Measurements from ENCODE around the gene AAMP.
A peak's percentile ranks its signal among the peaks of the same experiment; 100 is the strongest.
"Not testable (repeated sequence)": the region's sequence is repeated elsewhere in the genome, so short reads cannot be mapped to it uniquely, and the experiment has no call there.

Gene AAMP

GRCh38 chr2:218273908-218274249 is 3.9 kb upstream of the AAMP start:
- no peak for DNase-seq

GRCh38 chr2:218273214-218273907 is 3.4 kb upstream of the AAMP start:
- DNase-seq = not testable (repeated sequence)

GRCh38 chr2:218272531-218273212 is 2.7 kb upstream of the AAMP start:
- DNase-seq = peak; percentile 92

GRCh38 chr2:218271865-218272530 is 2.1 kb upstream of the AAMP start:
- DNase-seq = no peak

GRCh38 chr2:218271487-218271797 is 1.5 kb upstream of the AAMP start:
- DNase-seq = no peak

- DNase-seq = no peak
These were observed 967 bp upstream of the AAMP start for GRCh38 chr2:218270721-218271486.

GRCh38 chr2:218267259-218267658 is 2.7 kb downstream of the AAMP start:
- DNase-seq = no peak

GRCh38 chr2:218266316-218266979 is 3.5 kb downstream of the AAMP start:
- no peak for DNase-seq

GRCh38 chr2:218265626-218266025 is 4.3 kb downstream of the AAMP start:
- DNase-seq = no peak

- DNase-seq = no peak
These were observed 5.0 kb downstream of the AAMP start for GRCh38 chr2:218264773-218265561.

GRCh38 chr2:218263817-218264641 is 5.9 kb downstream of the AAMP start:
- DNase-seq = no peak

- DNase-seq = no peak
These were observed 7.0 kb downstream of the AAMP start for GRCh38 chr2:218262631-218263586.

GRCh38 chr2:218262237-218262600 is 7.7 kb downstream of the AAMP start:
- no peak for DNase-seq

- no peak for DNase-seq
These were observed 8.3 kb downstream of the AAMP start for GRCh38 chr2:218261423-218262236.

GRCh38 chr2:218260742-218261422 is 9.1 kb downstream of the AAMP start, which contains the start of gene GPBAR1:
Gene GPBAR1, plus strand, starts transcription at chr2:218261015. Its CDS starts 1,710 bp downstream, at chr2:218262725.
- no peak for DNase-seq

GRCh38 chr2:218260166-218260565 is 9.8 kb downstream of the AAMP start:
- DNase-seq = no peak

GRCh38 chr2:218259099-218259961 is 10.6 kb downstream of the AAMP start:
- peak; percentile 67 for DNase-seq
